ENCODE data around the gene SLC22A23. TPM values are rescaled to one million over a fixed set of nuclear protein-coding genes. Genes with fewer than 3 reads are reported as not detected.

Gene SLC22A23
- total RNA-seq, 4 donors from 2014 or later: 16.6 to 21.8 (median 17.6) TPM

- peaks cover 55 to 60% of the 10 kb centered on the region in 2 donors for H3K4me1 ChIP-seq
Observed at GRCh38 chr6:3355011-3355357, 101.9 kb downstream of the SLC22A23 start.

GRCh38 chr6:3353939-3354338, 102.9 kb downstream of the SLC22A23 start:
- Histone ChIP-seq H3K27me3 (no peaks in the 10 kb centered on the region), H3K36me3 (no peaks in the 10 kb centered on the region), H3K4me3 (replicated peaks in 1 of 3) (no peak overlapping the region), H3K4me1 (peaks cover 55 to 60% of the 10 kb centered on the region in 2 donors), H3K27ac (peak overlapping the region; percentile 67 to 89 (median 88)), H3K9me3 (no peaks in the 10 kb centered on the region)
- WGBS, 2 donors: 72 to 82% methylated on average over 5 of the region's 5 CpGs
- intact Hi-C loops (cut with DNase I): loop anchor here (10.0 kb wide), 1 partner anchor 101 kb away; the partner anchor contains the start of gene SLC22A23
- no peak for DNase-seq
- no peak for TF ChIP-seq POLR2A (IDR thresholded peaks at IDR 0.05)
- no peak for TF ChIP-seq CTCF (IDR thresholded peaks at IDR 0.05)

More at GRCh38 chr6:3355011-3355357, 101.9 kb downstream of the SLC22A23 start:
- H3K27me3 ChIP-seq: no peaks in the 10 kb centered on the region
- 82 to 83% methylated on average over 4 of the region's 4 CpGs for WGBS, 2 donors
- no peaks in the 10 kb centered on the region for H3K9me3 ChIP-seq
- H3K27ac ChIP-seq: peak overlapping the region; percentile 88 to 98 (median 89)
- no peak for TF ChIP-seq CTCF (IDR thresholded peaks at IDR 0.05)
- TF ChIP-seq POLR2A (IDR thresholded peaks at IDR 0.05): no peak
- intact Hi-C loops (cut with DNase I): loop anchor here (10.0 kb wide), 1 partner anchor 100 kb away; the partner anchor contains the start of gene SLC22A23
- no peaks in the 10 kb centered on the region for H3K36me3 ChIP-seq
- H3K4me3 ChIP-seq (replicated peaks in 1 of 3): no peak overlapping the region
- no peak for DNase-seq

- Histone ChIP-seq H3K9me3 (no peaks in the 10 kb centered on the region), H3K27ac (peak overlapping the region; percentile 67 to 89 (median 88)), H3K36me3 (no peaks in the 10 kb centered on the region), H3K4me3 (replicated peaks in 1 of 3) (no peak overlapping the region), H3K27me3 (no peaks in the 10 kb centered on the region), H3K4me1 (peaks cover 55 to 60% of the 10 kb centered on the region in 2 donors)
- TF ChIP-seq POLR2A (IDR thresholded peaks at IDR 0.05) (no peak), CTCF (IDR thresholded peaks at IDR 0.05) (no peak)
- intact Hi-C loops (cut with DNase I): loop anchor here (10.0 kb wide), 1 partner anchor 101 kb away; the partner anchor contains the start of gene SLC22A23
- peak; percentile 17 to 35 for DNase-seq
- WGBS, 2 donors: 59 to 70% methylated on average over 9 of the region's 9 CpGs
Observed at GRCh38 chr6:3353213-3353903, 103.5 kb downstream of the SLC22A23 start.

GRCh38 chr6:3352678-3353077, 104.2 kb downstream of the SLC22A23 start:
- H3K27ac ChIP-seq: peak overlapping the region; percentile 67 to 89 (median 88)
- 45 to 47% methylated on average over 9 of the region's 9 CpGs for WGBS, 2 donors
- H3K4me1 ChIP-seq: peaks cover 55 to 60% of the 10 kb centered on the region in 2 donors
- intact Hi-C loops (cut with DNase I): loop anchor here (10.0 kb wide), 1 partner anchor 102 kb away; the partner anchor contains the start of gene SLC22A23
- TF ChIP-seq POLR2A (IDR thresholded peaks at IDR 0.05): no peak
- no peaks in the 10 kb centered on the region for H3K9me3 ChIP-seq
- peak; percentile 60 to 74 for DNase-seq
- no peaks in the 10 kb centered on the region for H3K36me3 ChIP-seq
- no peaks in the 10 kb centered on the region for H3K27me3 ChIP-seq
- H3K4me3 ChIP-seq (replicated peaks in 1 of 3): no peak overlapping the region

GRCh38 chr6:3351829-3352524, 104.9 kb downstream of the SLC22A23 start:
- peaks cover 51 to 54% of the 10 kb centered on the region in 2 donors for H3K4me1 ChIP-seq
- no peaks in the 10 kb centered on the region for H3K27me3 ChIP-seq
- peak overlapping the region; percentile 67 to 89 (median 88) for H3K27ac ChIP-seq
- intact Hi-C loops (cut with DNase I): loop anchor here (10.0 kb wide), 1 partner anchor 103 kb away; the partner anchor contains the start of gene SLC22A23
- DNase-seq: no peak
- no peak overlapping the region for H3K4me3 ChIP-seq (replicated peaks in 1 of 3)
- TF ChIP-seq POLR2A (IDR thresholded peaks at IDR 0.05) (no peak), CTCF (IDR thresholded peaks at IDR 0.05) (no peak)
- no peaks in the 10 kb centered on the region for H3K9me3 ChIP-seq
- WGBS, 2 donors: 89 to 95% methylated on average over 8 to 9 of the region's 9 CpGs
- H3K36me3 ChIP-seq: no peaks in the 10 kb centered on the region
